Endothelial cell of umbilical vein (primary cell): ENCODE results near the gene DLGAP1. TPM values are rescaled to one million over a fixed set of nuclear protein-coding genes. Genes with fewer than 3 reads are reported as not detected.

Experiments
- BruUV-seq: library from RNA; stranded (reverse); fragments of 400-500 nt; replicated peaks from 2 replicates; lab custom pipeline; 2021; lab: Mats Ljungman, UMichigan
- CTCF ChIA-PET: fragments of 300-600, 350-600 bp; sonication (Branson Sonifier 250); formaldehyde crosslinking; loops from one replicate; lab custom pipeline; 2021; ENCODE audit warnings: antibody characterized with exemption, inconsistent platforms; lab: Charles Lee
- POLR2A ChIA-PET: fragments of 300-600, 350-600 bp; sonication (Branson Sonifier 250); formaldehyde crosslinking; loops from one replicate; lab custom pipeline; 2021; ENCODE audit warnings: antibody characterized with exemption, inconsistent platforms; lab: Charles Lee
- DNase-seq: peaks from one replicate; pipeline ENCODE4 v3.0.0-alpha.2; 2011; ENCODE audit warnings: low read depth, low spot score
- FAIRE-seq: peaks from 2 replicates; lab custom pipeline; 2011; peaks lifted over from hg19 to GRCh38; lab: Jason Lieb, UNC
- H2AFZ ChIP-seq: 2 replicates; pipeline ENCODE4 v1.6.0; 2012; ENCODE audit warnings: low read depth, low read length, control low read depth, inconsistent platforms
- H3K27ac ChIP-seq: 2 replicates; pipeline ENCODE4 v1.5.1; 2011; ENCODE audit warnings: low read depth, mild to moderate bottlenecking, control low read depth, low read length, moderate library complexity; ENCODE audit not compliant: insufficient read depth
- H3K27me3 ChIP-seq, 2 experiments: 2 replicates each; pipeline versions ENCODE4 v1.6.0 to v1.6.1; 2011; ENCODE audit warnings: low read length in 2 of 2, mixed read lengths in 1 of 2; ENCODE audit not compliant: control insufficient read depth in 2 of 2, insufficient read depth in 2 of 2
- H3K36me3 ChIP-seq, 2 experiments: 2 replicates in 1 of 2; 3 replicates in 1 of 2; pipeline ENCODE4 v1.5.1; 2011; ENCODE audit warnings: low read length in 2 of 2, mild to moderate bottlenecking in 1 of 2, moderate library complexity in 1 of 2; ENCODE audit not compliant: control insufficient read depth in 2 of 2, insufficient read depth in 2 of 2; ENCODE audit errors: extremely low read depth in 1 of 2
- H3K4me1 ChIP-seq: 3 replicates; pipeline ENCODE4 v1.5.1; 2011; ENCODE audit warnings: mild to moderate bottlenecking, low read length; ENCODE audit not compliant: control insufficient read depth, insufficient read depth; ENCODE audit errors: extremely low read depth
- H3K4me2 ChIP-seq: 2 replicates; pipeline ENCODE4 v1.6.1; 2011; ENCODE audit warnings: low read length, control low read depth, mixed read lengths; ENCODE audit not compliant: insufficient read depth
- H3K4me3 ChIP-seq, 3 experiments: fragments of 200-600 bp in 1 of 3; sonication (generic), shearing (Covaris generic) in 1 of 3; replicated peaks in 1 of 3; 2 replicates each; pipeline ENCODE4 v1.5.1; 2011 to 2016; ENCODE audit warnings: control low read depth in 3 of 3, low read length in 3 of 3, mild to moderate bottlenecking in 2 of 3, inconsistent platforms in 1 of 3, low read depth in 1 of 3, moderate library complexity in 1 of 3; ENCODE audit not compliant: insufficient read depth in 1 of 3
- H3K79me2 ChIP-seq: 2 replicates; pipeline ENCODE4 v1.6.0; 2012; ENCODE audit warnings: low read length, inconsistent platforms; ENCODE audit not compliant: control insufficient read depth, insufficient read depth
- H3K9ac ChIP-seq: replicated peaks from 2 replicates; pipeline ENCODE3; 2011; ENCODE audit warnings: low read length, control low read depth; ENCODE audit not compliant: insufficient read depth; ENCODE audit errors: extremely low read depth
- H3K9me1 ChIP-seq: replicated peaks from 3 replicates; pipeline ENCODE4 v1.6.0; 2011; ENCODE audit warnings: mild to moderate bottlenecking, low read length; ENCODE audit not compliant: control insufficient read depth, insufficient read depth; ENCODE audit errors: extremely low read depth
- H3K9me3 ChIP-seq: replicated peaks from 2 replicates; pipeline ENCODE4 v1.5.1; 2012; ENCODE audit warnings: low read length, inconsistent platforms; ENCODE audit not compliant: control insufficient read depth, insufficient read depth
- H4K20me1 ChIP-seq: replicated peaks from 2 replicates; pipeline ENCODE3; 2011; ENCODE audit warnings: mild to moderate bottlenecking, low read length; ENCODE audit not compliant: control insufficient read depth, insufficient read depth; ENCODE audit errors: extremely low read depth
- EZH2 ChIP-seq: IDR thresholded peaks from 2 replicates; pipeline ENCODE4 v1.6.1; 2012; ENCODE audit warnings: borderline replicate concordance, low read depth, mild to moderate bottlenecking, moderate library complexity, low read length, inconsistent platforms; ENCODE audit not compliant: severe bottlenecking
- FOS ChIP-seq: IDR thresholded peaks from 2 replicates; pipeline ENCODE4 v1.6.1; 2011; ENCODE audit warnings: mild to moderate bottlenecking, low read length, moderate library complexity, borderline replicate concordance; ENCODE audit not compliant: insufficient read depth
- GATA2 ChIP-seq: IDR thresholded peaks from 2 replicates; pipeline ENCODE4 v1.7.0; 2011; ENCODE audit warnings: low read depth, mild to moderate bottlenecking, moderate library complexity, mixed read lengths, low read length; ENCODE audit not compliant: insufficient read length, insufficient read depth
- JUN ChIP-seq: IDR thresholded peaks from 2 replicates; pipeline ENCODE4 v1.6.1; 2011; ENCODE audit warnings: borderline replicate concordance, low read depth; ENCODE audit not compliant: insufficient read length, insufficient read depth
- MYC ChIP-seq: IDR thresholded peaks from one replicate; pipeline ENCODE4 v1.6.1; 2011; ENCODE audit warnings: mild to moderate bottlenecking, low read depth, low read length
- POLR2A ChIP-seq: IDR thresholded peaks from 2 replicates; pipeline ENCODE4 v1.6.1; 2012; ENCODE audit warnings: low read depth, mild to moderate bottlenecking, control low read depth, low read length
- POLR2AphosphoS5 ChIP-seq: IDR thresholded peaks from 2 replicates; pipeline ENCODE4 v1.6.1; 2012; ENCODE audit warnings: low read depth, mild to moderate bottlenecking, control low read depth, low read length, moderate library complexity; ENCODE audit not compliant: insufficient read depth
- dilution Hi-C: fragments of 300-500 bp; cut with MboI; formaldehyde crosslinking; loops from one replicate; pipeline ENCODE4 v1.15.0; 2019; ENCODE audit warnings: low sequenced_read_pairs; ENCODE audit not compliant: extremely low pct_ligation_motif_present
- intact Hi-C: fragments of 100-400 bp; cut with micrococcal nuclease; formaldehyde crosslinking; loops from one replicate; pipeline ENCODE4 v1.10.0; 2022
- polyA plus RNA-seq, 4 experiments: library from polyadenylated mRNA; depleted of rRNA in 3 of 4; stranded (reverse) in 3 of 4; unstranded in 1 of 4; fragments of >200 nt; gene quantifications; 2 replicates each; pipeline versions ENCODE4 v1.2.1 to v1.2.3, GENCODE V29; 2011 to 2012; ENCODE audit warnings: missing spikeins in 1 of 4
- total RNA-seq: library from RNA; stranded (reverse); gene quantifications from 2 replicates; pipeline ENCODE4 v1.2.3, GENCODE V29; 2021
- TF ChIP-seq, protein P1 (sequence below), 2 donors: IDR thresholded peaks; 1 replicate in 1 of 2; 2 replicates in 1 of 2; pipeline ENCODE4 v1.5.1; 2011; ENCODE audit warnings: low read length in 2 of 2, mild to moderate bottlenecking in 2 of 2, moderate library complexity in 2 of 2, control low read depth in 1 of 2, inconsistent platforms in 1 of 2, low read depth in 1 of 2; ENCODE audit not compliant: insufficient read depth in 1 of 2; ENCODE audit errors: extremely low read depth in 1 of 2
- TF ChIP-seq, protein P2 (sequence below): IDR thresholded peaks from 2 replicates; pipeline ENCODE4 v1.6.1; 2011; ENCODE audit not compliant: insufficient read depth, insufficient read length

DLGAP1 gene
- total and polyA plus RNA-seq, 2 donors (not counting 3 experiments of a cell fraction or from before 2014, with no cell fraction given) = 0.04 TPM; not detected in 1

DNA sequence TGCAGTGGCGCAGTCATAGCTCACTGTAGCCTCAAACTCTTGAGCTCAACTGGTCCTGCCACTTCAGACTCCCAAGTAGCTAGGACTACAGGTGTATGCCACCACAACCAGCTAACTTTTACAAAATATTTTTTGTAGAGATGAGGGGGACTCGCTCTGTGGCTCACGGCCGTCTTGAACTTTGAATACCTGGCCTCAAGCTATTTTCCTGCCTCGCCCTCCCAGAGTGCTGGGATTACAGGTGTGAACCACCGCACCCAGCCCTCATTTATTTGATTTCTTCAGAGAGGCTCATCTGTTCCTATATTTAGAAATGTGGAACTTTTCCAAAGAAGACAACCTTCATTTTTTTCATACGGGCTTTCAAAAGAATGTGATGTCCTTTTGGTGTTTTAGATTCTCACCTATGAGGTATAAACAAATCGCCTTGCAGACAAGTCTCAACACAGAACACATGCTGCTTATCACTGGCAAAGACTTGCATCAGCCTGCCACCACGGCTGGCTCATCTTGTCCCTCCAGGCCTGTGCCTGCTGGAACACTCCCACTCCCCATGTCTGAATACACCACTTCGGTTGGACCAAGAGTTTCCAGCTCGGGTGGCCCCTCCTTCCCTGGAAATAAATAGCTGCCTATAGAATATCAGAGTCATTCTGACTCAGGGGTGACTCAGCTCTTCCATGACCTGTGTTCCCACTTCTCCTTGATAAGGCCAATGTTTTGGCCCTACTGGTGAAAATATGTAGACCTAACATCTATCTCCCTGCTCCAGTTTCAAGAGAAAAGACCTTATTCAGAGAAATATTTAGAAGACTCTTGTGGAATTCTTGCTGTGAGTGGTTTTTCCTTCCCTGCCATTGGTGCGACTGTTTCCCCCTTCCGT is 802.5 kb downstream of the DLGAP1 start:
- Histone ChIP-seq H3K9ac (peak overlapping the region; percentile 52), H3K27me3 (no peaks in the 10 kb centered on the region), H3K9me3 (no peaks in the 10 kb centered on the region), H3K9me1 (no peaks in the 10 kb centered on the region), H3K4me1 (peaks cover 46% of the 10 kb centered on the region), H3K4me2 (peak overlapping the region; percentile 44), H4K20me1 (no peaks in the 10 kb centered on the region), H3K27ac (peak overlapping the region; percentile 83), H3K79me2 (no peaks in the 10 kb centered on the region), H3K36me3 (no peaks in the 10 kb centered on the region), H2AFZ (no peak overlapping the region), H3K4me3 (peak overlapping the region in 1 of 3 experiments; percentile 42)
- intact Hi-C loops = loop anchor here (1.0 to 2.0 kb wide), 5 partner anchors 28 to 204 kb away; no protein-coding TSS in a partner anchor
- CTCF ChIA-PET = interaction anchor here (0.7 to 3.1 kb wide), 10 partner anchors 10 to 370 kb away, joined by 3 to 34 read pairs (median 4); no protein-coding TSS in a partner anchor
- BruUV-seq = TSS peak; percentile 99
- DNase-seq = peak; percentile 97
- POLR2A ChIA-PET = interaction anchor here (1.0 to 1.9 kb wide), 4 partner anchors 29 to 57 kb away, joined by 4 to 12 read pairs (median 6); no protein-coding TSS in a partner anchor
- dilution Hi-C loops = no loop called here
- TF ChIP-seq, protein P1, sequence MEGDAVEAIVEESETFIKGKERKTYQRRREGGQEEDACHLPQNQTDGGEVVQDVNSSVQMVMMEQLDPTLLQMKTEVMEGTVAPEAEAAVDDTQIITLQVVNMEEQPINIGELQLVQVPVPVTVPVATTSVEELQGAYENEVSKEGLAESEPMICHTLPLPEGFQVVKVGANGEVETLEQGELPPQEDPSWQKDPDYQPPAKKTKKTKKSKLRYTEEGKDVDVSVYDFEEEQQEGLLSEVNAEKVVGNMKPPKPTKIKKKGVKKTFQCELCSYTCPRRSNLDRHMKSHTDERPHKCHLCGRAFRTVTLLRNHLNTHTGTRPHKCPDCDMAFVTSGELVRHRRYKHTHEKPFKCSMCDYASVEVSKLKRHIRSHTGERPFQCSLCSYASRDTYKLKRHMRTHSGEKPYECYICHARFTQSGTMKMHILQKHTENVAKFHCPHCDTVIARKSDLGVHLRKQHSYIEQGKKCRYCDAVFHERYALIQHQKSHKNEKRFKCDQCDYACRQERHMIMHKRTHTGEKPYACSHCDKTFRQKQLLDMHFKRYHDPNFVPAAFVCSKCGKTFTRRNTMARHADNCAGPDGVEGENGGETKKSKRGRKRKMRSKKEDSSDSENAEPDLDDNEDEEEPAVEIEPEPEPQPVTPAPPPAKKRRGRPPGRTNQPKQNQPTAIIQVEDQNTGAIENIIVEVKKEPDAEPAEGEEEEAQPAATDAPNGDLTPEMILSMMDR (IDR thresholded peaks at IDR 0.05; ENCODE audit: extremely low read depth in 1 of 2, insufficient read depth in 1 of 2, low read depth in 1 of 2, low read length in 2 of 2) = peak in 1 of 2 donors; percentile 4
- TF ChIP-seq FOS (peak; percentile 95), JUN (peak; percentile 99), POLR2AphosphoS5 (peak; percentile 68), EZH2 (no peak), MYC (no peak), POLR2A (no peak), GATA2 (peak; percentile 62)
- TF ChIP-seq, protein P2, sequence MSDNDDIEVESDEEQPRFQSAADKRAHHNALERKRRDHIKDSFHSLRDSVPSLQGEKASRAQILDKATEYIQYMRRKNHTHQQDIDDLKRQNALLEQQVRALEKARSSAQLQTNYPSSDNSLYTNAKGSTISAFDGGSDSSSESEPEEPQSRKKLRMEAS = no peak
- FAIRE-seq = peak; percentile 93
